GM12873 (cell line): ENCODE results near the gene EPHX1.

Experiments used
- CTCF ChIP-seq: IDR thresholded peaks from 2 replicates; pipeline ENCODE4 v1.5.1; 2012; ENCODE audit warnings: low read depth, mild to moderate bottlenecking, moderate library complexity, low read length, control low read depth; ENCODE audit not compliant: insufficient read depth; ENCODE audit errors: missing control alignments

EPHX1 gene

DNA sequence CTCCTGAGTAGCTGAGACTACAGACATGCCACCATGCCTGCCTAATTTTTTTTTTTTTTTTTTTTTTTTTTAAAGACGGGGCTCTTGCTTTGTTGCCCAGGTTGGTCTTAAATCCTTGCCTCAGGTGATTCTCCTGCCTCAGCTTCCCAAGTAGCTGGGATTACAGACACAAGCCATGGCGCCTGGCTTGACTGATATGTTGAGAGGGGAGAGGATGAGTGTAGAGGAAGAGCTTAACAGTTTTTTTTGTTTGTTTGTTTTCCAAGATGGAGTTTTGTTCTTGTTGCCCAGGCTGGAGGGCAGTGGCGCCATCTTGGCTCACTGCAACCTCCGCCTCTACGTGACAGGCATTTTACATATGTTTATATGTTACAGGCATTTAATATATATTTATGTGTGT lies 29.8 kb upstream of the EPHX1 start:
- no peak for TF ChIP-seq CTCF

DNA sequence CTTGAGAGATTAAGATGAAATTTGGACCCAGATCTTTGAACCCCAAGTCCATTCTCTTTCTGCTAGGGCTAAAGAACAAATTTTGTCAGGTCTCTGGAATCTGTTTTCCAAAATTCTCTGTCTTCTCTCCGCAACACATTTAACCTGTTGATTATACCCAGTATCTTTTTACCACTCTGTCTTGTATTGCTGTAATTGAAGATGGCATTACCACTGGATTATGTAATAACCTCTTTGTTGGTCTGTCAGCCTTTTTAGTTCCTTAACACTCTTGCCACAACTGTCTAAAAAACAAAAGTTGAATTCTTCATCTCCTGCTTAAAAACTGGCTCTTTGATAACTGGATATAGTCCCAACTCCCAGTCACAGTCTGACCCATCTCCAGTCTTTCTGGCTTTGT lies 29.3 kb upstream of the EPHX1 start:
- no peak for TF ChIP-seq CTCF

- TF ChIP-seq CTCF = no peak
Observed at GRCh38 chr1:225794954-225795353, 15.0 kb upstream of the EPHX1 start.

DNA sequence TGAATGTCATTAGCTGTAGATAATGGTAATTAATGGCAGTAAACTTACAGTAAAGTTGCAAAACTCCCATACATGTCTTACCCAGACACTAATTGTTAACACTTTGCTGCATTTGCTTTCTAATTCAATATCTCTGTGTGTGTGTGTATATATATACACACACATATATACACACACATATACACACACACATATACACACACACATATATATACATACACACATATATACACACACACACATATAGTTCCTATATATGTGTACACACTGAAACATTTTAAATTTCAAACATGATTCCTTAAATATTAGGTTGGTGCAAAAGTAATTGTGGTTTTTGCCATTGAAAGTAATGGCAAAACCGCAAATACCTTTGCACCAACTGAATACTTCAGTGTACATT lies 3.7 kb upstream of the EPHX1 start:
- TF ChIP-seq CTCF = no peak

GRCh38 chr1:225808136-225808535 lies 1.8 kb upstream of the EPHX1 start:
- TF ChIP-seq CTCF = no peak

DNA sequence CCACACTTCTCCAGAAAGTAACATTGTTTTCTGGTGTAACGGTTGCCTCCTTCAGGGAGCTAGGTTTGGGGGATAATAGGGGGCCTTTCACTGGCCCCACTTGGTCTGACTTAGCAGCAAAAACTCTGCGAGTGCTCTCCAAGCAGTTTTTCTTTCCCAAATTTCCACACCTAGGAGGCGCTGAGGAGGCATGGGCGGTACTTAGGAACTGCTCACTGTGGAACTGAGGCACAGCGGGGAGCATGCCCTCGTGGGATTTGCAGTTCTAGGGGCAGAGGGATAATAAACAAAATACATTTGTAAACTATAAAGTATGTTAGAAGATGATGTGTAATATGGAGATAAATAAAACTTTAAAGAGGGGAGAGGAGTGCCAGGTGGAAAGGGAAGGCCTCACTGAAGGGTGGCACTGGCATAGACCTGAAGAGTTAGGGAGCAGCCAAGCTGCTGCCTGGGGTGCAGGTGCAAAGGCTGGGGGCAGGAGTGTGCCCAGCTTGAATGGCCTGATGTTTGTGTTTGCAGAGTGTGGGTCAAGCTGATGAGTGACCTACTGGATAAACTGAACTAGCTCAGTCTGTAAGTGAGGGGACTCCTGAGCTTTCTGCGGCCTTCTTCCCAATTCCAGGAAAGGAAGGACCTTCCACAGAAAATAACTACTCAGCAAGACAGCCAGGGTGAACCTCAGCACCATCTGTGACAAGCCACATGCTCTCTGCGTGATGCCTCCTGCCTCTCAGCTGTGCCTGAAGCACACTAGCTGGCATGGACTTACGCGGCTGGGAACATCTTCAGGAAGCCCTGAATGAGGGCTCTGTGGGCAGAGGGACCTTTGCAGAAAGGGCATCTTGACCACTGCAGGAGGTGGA lies 1.9 kb downstream of the EPHX1 start:
- peak; percentile 15 for TF ChIP-seq CTCF

DNA sequence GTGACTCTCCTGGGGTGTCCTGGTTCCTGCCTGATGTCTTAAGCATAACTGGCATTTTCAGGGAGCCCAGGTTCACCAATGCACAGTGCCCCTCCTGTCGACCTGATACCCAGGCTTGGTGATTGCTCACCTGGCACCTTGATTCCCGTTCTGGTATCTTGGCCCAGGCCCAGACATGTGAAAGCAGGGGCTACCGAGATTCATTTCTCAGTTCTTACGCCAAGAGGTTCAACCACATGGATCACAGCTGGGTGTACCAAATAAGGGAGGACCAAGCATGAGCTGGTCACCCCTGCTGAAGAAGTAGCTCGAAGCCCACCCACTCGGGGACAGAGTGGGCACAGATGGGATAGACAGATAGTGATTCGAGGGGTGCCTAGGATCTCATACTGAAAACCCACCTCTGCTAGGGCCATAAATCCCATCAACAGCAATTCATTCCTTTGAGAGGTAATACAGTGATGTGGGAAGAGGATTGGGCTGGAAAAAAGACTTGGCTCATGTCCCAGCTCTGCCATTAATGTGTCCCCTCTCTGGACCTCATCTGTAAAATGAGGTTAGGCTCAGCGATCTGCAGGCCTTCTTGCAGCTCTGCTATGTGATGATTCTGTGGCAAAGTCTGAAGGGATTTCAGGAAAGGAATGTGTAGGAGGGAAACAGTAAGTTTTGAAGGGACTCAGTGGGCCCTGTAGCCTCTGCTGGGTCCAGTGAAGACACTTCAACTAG lies 2.7 kb downstream of the EPHX1 start:
- TF ChIP-seq CTCF = no peak
